Keratinocyte (primary cell): ENCODE measurements around the gene BACH1. TPM values are rescaled to one million over a fixed set of nuclear protein-coding genes. Genes with fewer than 3 reads are reported as not detected.
"Not testable (repeated sequence)": the region's sequence is repeated elsewhere in the genome, so short reads cannot be mapped to it uniquely, and the experiment has no call there.

ENCODE experiments used
- DNase-seq: peaks from one replicate; pipeline ENCODE4 v3.0.0-alpha.2; 2011; ENCODE audit warnings: low read depth, missing footprints, low spot score
- FAIRE-seq: peaks from 2 replicates; lab custom pipeline; 2011; peaks lifted over from hg19 to GRCh38; lab: Jason Lieb, UNC
- H2AFZ ChIP-seq: 2 replicates; pipeline ENCODE4 v1.6.0; 2012; ENCODE audit warnings: low read length, control low read depth, inconsistent platforms; ENCODE audit not compliant: control insufficient read depth
- H3K27ac ChIP-seq: 2 replicates; pipeline ENCODE4 v1.5.1; 2011; ENCODE audit warnings: low read length; ENCODE audit not compliant: control insufficient read depth, insufficient read depth
- H3K27me3 ChIP-seq: 3 replicates; pipeline ENCODE4 v1.6.0; 2011; ENCODE audit warnings: low read length; ENCODE audit not compliant: control insufficient read depth, insufficient read depth; ENCODE audit errors: extremely low read depth
- H3K36me3 ChIP-seq, 2 experiments: 2 replicates in 1 of 2; 3 replicates in 1 of 2; pipeline ENCODE4 v1.5.1; 2011; ENCODE audit warnings: low read length in 2 of 2, mild to moderate bottlenecking in 1 of 2; ENCODE audit not compliant: control insufficient read depth in 2 of 2, insufficient read depth in 2 of 2; ENCODE audit errors: extremely low read depth in 1 of 2
- H3K4me1 ChIP-seq: 3 replicates; pipeline ENCODE4 v1.5.1; 2011; ENCODE audit warnings: low read length; ENCODE audit not compliant: control insufficient read depth, insufficient read depth; ENCODE audit errors: extremely low read depth
- H3K4me2 ChIP-seq: 3 replicates; pipeline ENCODE4 v1.6.0; 2011; ENCODE audit warnings: low read depth, low read length; ENCODE audit not compliant: control insufficient read depth, insufficient read depth; ENCODE audit errors: extremely low read depth
- H3K4me3 ChIP-seq, 3 experiments: fragments of 200-600 bp in 1 of 3; sonication (generic) in 1 of 3; 2 replicates in 2 of 3; 3 replicates in 1 of 3; pipeline ENCODE4 v1.5.1; 2011 to 2016; ENCODE audit warnings: low read length in 3 of 3, mild to moderate bottlenecking in 3 of 3, control low read depth in 2 of 3, inconsistent platforms in 1 of 3, low read depth in 1 of 3, mixed read lengths in 1 of 3, mixed run types in 1 of 3, moderate library complexity in 1 of 3; ENCODE audit not compliant: control insufficient read depth in 2 of 3, insufficient read depth in 2 of 3; ENCODE audit errors: extremely low read depth in 1 of 3
- H3K79me2 ChIP-seq: 2 replicates; pipeline ENCODE4 v1.6.0; 2012; ENCODE audit warnings: low read length; ENCODE audit not compliant: control insufficient read depth, insufficient read depth
- H3K9ac ChIP-seq: 3 replicates; pipeline ENCODE4 v1.6.0; 2011; ENCODE audit warnings: low read length; ENCODE audit not compliant: control insufficient read depth, insufficient read depth; ENCODE audit errors: extremely low read depth
- H3K9me1 ChIP-seq: 3 replicates; pipeline ENCODE4 v1.6.0; 2011; ENCODE audit warnings: low read length; ENCODE audit not compliant: control insufficient read depth, insufficient read depth; ENCODE audit errors: extremely low read depth
- H3K9me3 ChIP-seq: 2 replicates; pipeline ENCODE4 v1.5.1; 2012; ENCODE audit warnings: low read depth, low read length; ENCODE audit not compliant: control insufficient read depth
- H4K20me1 ChIP-seq: 3 replicates; pipeline ENCODE4 v1.6.0; 2011; ENCODE audit warnings: low read length; ENCODE audit not compliant: control insufficient read depth, insufficient read depth; ENCODE audit errors: extremely low read depth
- CTCF ChIP-seq, 3 experiments: IDR thresholded peaks in 1 of 3; conservative IDR thresholded peaks in 1 of 3; optimal IDR thresholded peaks in 1 of 3; 2 replicates in 2 of 3; 3 replicates in 1 of 3; pipeline versions ENCODE3 to v1.5.1; 2011; ENCODE audit warnings: low read length in 3 of 3, mild to moderate bottlenecking in 3 of 3, moderate library complexity in 2 of 3, control low read depth in 1 of 3, inconsistent platforms in 1 of 3; ENCODE audit not compliant: insufficient read depth in 2 of 3; ENCODE audit errors: extremely low read depth in 1 of 3
- EZH2 ChIP-seq: IDR thresholded peaks from one replicate; pipeline ENCODE4 v1.6.1; 2012; ENCODE audit warnings: inconsistent platforms, mild to moderate bottlenecking, low read length, moderate library complexity
- dilution Hi-C: fragments of 300-500 bp; cut with MboI; formaldehyde crosslinking; loops from one replicate; pipeline ENCODE4 v1.7.0; 2020; ENCODE audit warnings: low sequenced_read_pairs; ENCODE audit not compliant: extremely low pct_ligation_motif_present
- polyA plus RNA-seq, 5 experiments: library from polyadenylated mRNA; depleted of rRNA in 3 of 5; stranded (reverse) in 3 of 5; stranded (forward) in 1 of 5; unstranded in 1 of 5; fragments of >200 nt; gene quantifications; 1 replicate in 1 of 5; 2 replicates in 3 of 5; 3 replicates in 1 of 5; pipeline versions ENCODE4 v1.2.1 to v1.2.3, GENCODE V29; 2011 to 2012; ENCODE audit warnings: missing spikeins in 2 of 5, low read depth in 1 of 5, low replicate concordance in 1 of 5

The BACH1 gene
- polyA plus RNA-seq, 1 donor (not counting 4 experiments of a cell fraction or from before 2014, with no cell fraction given) = 33.1 TPM

GRCh38 chr21:29279558-29279957, 19.2 kb upstream of the BACH1 start:
- H3K4me2 ChIP-seq = no peak overlapping the region
- H3K9me1 ChIP-seq = no peaks in the 10 kb centered on the region
- dilution Hi-C loops = no loop called here
- DNase-seq = no peak
- H3K4me3 ChIP-seq = no peak overlapping the region
- no peaks in the 10 kb centered on the region for H4K20me1 ChIP-seq
- H3K27ac ChIP-seq = no peak overlapping the region
- no peak for TF ChIP-seq CTCF (optimal IDR thresholded peaks at IDR 0.05 in 1 of 3, IDR thresholded peaks at IDR 0.05 in 1 of 3, conservative IDR thresholded peaks at IDR 0.05 in 1 of 3; ENCODE audit: extremely low read depth in 1 of 3, insufficient read depth in 2 of 3, low read length in 3 of 3)
- TF ChIP-seq EZH2 = no peak
- H3K36me3 ChIP-seq = no peaks in the 10 kb centered on the region
- FAIRE-seq = no peak
- H3K27me3 ChIP-seq = no peaks in the 10 kb centered on the region
- no peaks in the 10 kb centered on the region for H3K4me1 ChIP-seq
- no peaks in the 10 kb centered on the region for H3K9me3 ChIP-seq
- no peak overlapping the region for H2AFZ ChIP-seq
- no peaks in the 10 kb centered on the region for H3K79me2 ChIP-seq
- no peak overlapping the region for H3K9ac ChIP-seq

GRCh38 chr21:29281801-29282200, 16.9 kb upstream of the BACH1 start:
- FAIRE-seq, H3K79me2 ChIP-seq, H3K4me1 ChIP-seq, dilution Hi-C loops, H3K36me3 ChIP-seq, H3K9ac ChIP-seq, H3K4me3 ChIP-seq, DNase-seq, H3K4me2 ChIP-seq, H3K9me1 ChIP-seq, H4K20me1 ChIP-seq, H3K9me3 ChIP-seq, H3K27me3 ChIP-seq, H2AFZ ChIP-seq, H3K27ac ChIP-seq: not testable (repeated sequence)

GRCh38 chr21:29287383-29287782, 11.3 kb upstream of the BACH1 start:
- Histone ChIP-seq H4K20me1 (no peaks in the 10 kb centered on the region), H3K4me2 (no peak overlapping the region), H3K4me1 (peaks cover 4% of the 10 kb centered on the region), H3K4me3 (no peak overlapping the region), H3K9me1 (no peaks in the 10 kb centered on the region), H3K27ac (no peak overlapping the region), H3K79me2 (no peaks in the 10 kb centered on the region), H3K36me3 (no peaks in the 10 kb centered on the region), H3K9ac (no peak overlapping the region), H3K27me3 (no peaks in the 10 kb centered on the region), H3K9me3 (no peaks in the 10 kb centered on the region), H2AFZ (peak overlapping the region; percentile 69)
- FAIRE-seq = no peak
- dilution Hi-C loops = no loop called here
- TF ChIP-seq CTCF (optimal IDR thresholded peaks at IDR 0.05 in 1 of 3, IDR thresholded peaks at IDR 0.05 in 1 of 3, conservative IDR thresholded peaks at IDR 0.05 in 1 of 3; ENCODE audit: extremely low read depth in 1 of 3, insufficient read depth in 2 of 3, low read length in 3 of 3) = no peak
- TF ChIP-seq EZH2 = no peak
- no peak for DNase-seq
